HG02981 (cell line): ENCODE data around the gene AHNAK.

Experiments
- ATAC-seq: cut with Tn5 transposase; IDR thresholded peaks from one replicate; pipeline ENCODE4 v1.9.1; 2021; ENCODE audit warnings: mild to moderate bottlenecking, moderate library complexity; ENCODE audit not compliant: unreplicated experiment

AHNAK gene

GRCh38 chr11:62439785-62440602 is 106.6 kb downstream of the AHNAK start:
- ATAC-seq: no peak

- no peak for ATAC-seq
These were observed 108.0 kb downstream of the AHNAK start for GRCh38 chr11:62438641-62439040.

GRCh38 chr11:62437616-62438015 is 109.0 kb downstream of the AHNAK start:
- no peak for ATAC-seq

DNA sequence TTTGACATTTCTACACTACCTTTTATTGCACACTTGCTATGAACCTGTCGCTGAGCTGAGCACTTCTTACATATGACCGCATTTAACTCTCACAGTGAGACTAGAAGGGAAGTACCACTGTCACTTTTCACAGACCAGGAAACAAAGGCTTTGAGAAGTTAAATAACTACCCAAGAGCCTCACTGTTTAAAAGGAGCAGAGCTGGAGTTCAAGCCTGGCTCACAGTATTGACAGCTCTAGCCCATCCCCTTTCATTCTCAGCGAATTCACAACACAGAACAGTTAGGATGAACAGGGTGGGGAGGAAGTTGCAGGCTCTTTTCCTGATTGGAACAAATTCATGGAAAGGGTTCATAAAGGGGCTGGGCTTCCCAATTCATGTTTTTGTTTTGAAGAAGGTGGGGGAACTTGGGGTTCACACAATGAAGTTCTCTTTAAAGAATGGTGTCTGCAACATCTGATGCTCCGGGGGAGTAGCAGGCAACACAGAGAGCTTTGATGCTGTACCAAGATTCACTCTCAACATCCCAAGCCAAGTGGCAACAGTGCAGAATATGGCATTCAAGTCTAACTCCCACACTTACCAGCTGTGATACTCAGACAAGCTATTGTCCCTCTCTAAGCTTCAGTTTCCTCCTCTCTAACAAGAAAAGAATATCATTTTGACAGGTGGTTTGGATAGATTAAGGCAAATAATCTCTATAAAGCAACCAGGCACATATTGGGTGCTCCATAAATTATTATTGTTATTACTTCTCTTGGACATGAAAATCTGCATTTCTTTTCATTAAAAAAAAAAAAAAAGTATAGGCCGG is 110.6 kb downstream of the AHNAK start:
- no peak for ATAC-seq

GRCh38 chr11:62433904-62434276 is 112.7 kb downstream of the AHNAK start:
- no peak for ATAC-seq

DNA sequence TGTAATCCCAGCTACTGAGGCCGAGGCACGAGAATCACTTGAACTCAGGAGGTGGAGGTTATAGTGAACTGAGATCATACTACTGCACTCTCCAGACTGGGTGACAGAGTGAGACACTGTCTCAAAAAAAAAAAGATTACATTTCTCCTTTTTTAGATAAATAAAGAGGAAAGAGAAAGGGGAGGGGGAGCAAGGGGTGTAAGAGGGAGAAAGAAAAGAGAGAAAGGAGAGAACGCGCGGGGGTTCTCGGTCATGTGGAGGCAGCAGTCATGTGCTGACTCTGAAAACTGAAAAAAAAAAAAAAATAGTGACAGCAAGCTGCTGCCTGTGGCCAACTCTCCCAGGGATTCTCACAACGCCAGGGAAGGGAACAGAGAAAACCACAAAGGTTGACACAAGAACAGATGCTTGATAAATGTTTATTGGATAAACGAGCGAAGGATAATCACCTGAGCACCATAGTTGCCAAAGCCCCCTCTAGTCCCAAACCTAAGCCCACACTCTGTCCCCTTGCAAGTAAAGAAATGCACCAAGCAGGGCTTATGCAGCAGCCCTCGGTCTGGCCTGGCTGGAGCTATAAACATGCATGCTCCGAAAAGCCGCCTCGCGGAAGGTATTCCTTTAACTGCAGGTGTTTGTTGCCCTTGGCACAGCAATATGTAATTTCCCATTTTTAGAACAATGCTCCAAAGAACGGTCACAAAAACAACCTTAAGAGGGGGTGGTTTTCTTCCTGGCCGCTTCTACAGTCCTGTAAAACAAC is 113.3 kb downstream of the AHNAK start:
- no peak for ATAC-seq

DNA sequence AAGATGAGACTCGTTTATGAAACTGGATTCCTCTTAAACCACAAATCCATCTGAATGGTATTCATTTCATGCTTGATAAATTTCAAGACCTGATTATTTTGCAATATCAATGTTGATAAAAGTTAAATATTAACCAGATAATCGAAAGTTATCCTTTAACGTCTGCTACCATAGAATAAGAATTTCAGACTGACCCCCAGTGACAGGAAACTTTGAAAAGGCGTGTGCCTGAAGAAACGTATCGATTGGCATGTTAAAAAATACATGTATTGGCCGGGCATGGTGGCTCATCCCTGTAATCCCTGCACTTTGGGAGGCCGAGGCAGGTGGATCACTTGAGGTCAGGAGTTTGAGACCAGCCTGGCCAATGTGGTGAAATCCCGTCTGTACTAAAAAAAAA is 113.9 kb downstream of the AHNAK start:
- no peak for ATAC-seq

- no peak for ATAC-seq
These were observed 115.3 kb downstream of the AHNAK start for GRCh38 chr11:62431171-62431901.

DNA sequence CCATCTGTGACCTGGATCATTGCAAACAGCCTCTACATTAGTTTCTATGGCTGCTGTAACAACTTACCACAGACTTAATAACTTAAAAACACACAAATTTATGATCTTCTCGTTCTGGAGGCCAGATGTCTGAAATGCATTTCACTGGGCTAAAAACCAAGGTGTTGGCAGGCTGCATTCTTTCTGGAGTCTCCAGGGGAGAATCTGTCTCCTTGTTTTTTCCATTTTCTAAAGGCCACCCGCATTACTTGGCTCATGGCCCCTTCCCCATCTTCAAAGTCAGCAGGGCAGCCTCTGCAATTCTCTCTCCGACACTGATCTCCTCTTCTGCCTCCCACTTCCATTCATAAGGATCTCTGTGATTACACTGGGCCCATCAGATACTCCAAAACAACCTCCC is 116.2 kb downstream of the AHNAK start:
- ATAC-seq: no peak

GRCh38 chr11:62428871-62429560 is 117.6 kb downstream of the AHNAK start:
- no peak for ATAC-seq

DNA sequence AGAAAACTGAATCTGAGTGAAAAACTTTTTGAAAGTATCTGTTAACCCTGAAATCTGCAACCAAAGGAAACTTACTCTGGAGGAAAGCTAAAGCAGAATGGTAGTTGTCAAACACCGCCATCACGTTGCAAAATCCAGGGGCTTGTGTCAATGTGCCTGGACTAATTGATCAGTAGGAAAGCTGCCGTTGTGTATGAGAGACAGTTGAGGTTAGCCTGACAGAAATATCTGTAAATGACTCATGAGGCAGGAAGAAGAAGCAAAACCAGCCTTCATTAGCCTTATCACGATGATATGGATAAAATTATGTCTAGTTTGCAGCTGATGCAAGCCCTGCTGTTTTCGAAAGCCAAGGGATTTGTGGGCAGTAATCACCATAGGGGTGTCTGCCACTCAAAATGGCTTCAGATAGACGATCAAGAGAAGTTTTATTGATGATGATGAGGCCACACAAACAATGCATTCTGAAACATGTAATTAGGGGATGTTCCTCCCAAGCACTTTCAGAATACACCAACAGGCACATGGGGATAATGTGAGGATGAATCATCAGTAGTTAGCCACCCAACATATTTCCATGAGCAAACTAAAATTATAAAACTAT is 118.9 kb downstream of the AHNAK start:
- ATAC-seq: no peak

GRCh38 chr11:62423012-62423411 is 123.6 kb downstream of the AHNAK start:
- no peak for ATAC-seq

DNA sequence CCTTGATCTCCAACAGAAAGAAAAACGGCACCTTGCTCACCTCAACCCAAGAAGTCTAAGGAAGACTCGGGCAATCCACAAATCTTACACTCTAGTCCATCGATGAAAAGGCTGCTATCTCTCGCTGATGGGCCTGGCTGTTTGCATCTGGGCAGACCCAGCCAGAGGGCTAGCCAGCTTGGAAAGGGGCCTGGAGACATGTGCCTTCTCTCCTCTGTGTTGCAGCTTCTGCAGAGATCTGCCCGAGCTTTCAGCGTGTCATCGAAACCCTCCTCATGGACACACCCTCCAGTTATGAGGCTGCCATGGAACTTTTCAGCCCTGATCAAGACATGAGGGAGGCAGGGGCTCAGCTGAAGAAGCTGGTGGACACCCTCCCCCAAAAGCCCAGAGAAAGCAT is 124.6 kb downstream of the AHNAK start:
- ATAC-seq: no peak

DNA sequence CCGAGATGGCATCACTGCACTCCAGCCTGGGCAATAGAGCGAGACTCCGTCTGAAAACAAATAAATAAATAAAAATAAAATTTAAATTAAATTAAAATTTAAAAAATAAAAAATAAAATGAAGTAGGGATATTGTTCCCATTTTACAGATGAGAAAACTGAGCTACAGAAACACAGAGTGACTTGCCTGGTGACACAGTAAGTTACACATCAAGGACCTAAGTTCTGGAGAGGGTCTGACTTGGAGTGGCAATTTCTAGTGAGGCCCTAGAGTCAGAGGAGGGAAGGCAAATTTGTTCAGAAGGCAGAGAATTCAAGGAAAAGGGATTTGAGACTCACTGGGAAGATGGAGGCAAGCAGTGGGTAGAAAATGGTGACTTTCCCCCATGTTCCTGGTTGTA is 125.7 kb downstream of the AHNAK start:
- ATAC-seq: no peak

- ATAC-seq: no peak
These were observed 126.7 kb downstream of the AHNAK start for GRCh38 chr11:62419943-62420342.

GRCh38 chr11:62419314-62419929 is 127.2 kb downstream of the AHNAK start:
- no peak for ATAC-seq

DNA sequence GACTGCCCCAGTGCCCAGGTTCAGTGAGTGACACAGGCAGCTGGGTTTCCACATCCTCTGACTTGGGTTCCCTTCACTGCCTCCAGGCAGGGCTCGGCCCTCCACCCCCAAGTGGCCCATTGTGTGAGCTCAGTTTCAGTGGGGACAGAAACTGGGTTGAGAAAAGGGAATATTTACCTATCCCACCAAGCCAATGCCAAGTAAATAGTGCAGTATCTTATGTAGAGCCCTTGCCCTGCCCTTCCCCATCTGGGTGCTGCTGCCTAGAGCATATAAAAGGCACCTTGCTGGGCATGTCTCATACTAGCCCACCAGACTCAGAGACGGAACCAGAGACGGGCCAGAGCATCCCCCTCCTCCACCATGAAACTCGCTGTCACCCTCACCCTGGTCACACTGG is 127.9 kb downstream of the AHNAK start, which contains the start of gene SCGB1A1:
TSS of gene SCGB1A1 (plus strand) at position 301 of the 400 bp plus-strand sequence. CDS start at position 364, 63 bp downstream.
- ATAC-seq: no peak

DNA sequence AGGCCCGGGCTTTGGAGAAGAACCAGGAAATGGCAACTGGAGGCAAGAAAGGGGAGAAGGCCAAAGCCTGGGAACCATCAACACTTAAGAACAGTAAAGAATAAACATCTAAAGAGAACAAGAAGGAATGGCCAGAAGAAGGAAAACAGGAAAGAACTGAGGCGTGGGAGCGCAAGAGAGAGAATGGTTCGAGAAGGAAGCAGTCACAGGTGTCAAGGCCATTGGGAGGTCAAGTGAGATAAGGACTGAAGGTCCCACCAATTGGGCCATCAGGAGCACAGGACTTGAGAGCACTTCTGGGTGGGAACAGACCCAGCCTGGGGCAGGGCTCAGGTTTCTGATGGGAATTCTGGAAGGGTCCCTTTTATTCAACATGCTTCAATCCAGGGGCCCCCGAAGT is 128.5 kb downstream of the AHNAK start:
- ATAC-seq: no peak

GRCh38 chr11:62416596-62416995 is 130.0 kb downstream of the AHNAK start:
- ATAC-seq: no peak
